Heart right ventricle (tissue), 16 donors: ENCODE measurements around the gene SETBP1. TPM values are rescaled to one million over a fixed set of nuclear protein-coding genes. Genes with fewer than 3 reads are reported as not detected.

Experiments
- ATAC-seq, 8 donors: fragments of 200-7000 bp; cut with Tn5 transposase; one replicate each; pipeline ENCODE4 v1.9.1; 2020; ENCODE audit warnings: mild to moderate bottlenecking in 8 of 8, moderate library complexity in 8 of 8, moderate number of reproducible peaks in 1 of 8
- DNase-seq, 2 donors: peaks; one replicate each; pipeline ENCODE4 v3.0.0-alpha.2; 2020
- H3K27ac ChIP-seq, 10 donors: fragments of 200-600 bp; sonication (generic) in 2 of 10; one replicate each; pipeline versions ENCODE4 v1.5.0 to v1.8.0; 2020 to 2022; ENCODE audit warnings: mild to moderate bottlenecking in 3 of 10
- H3K27me3 ChIP-seq, 7 donors: fragments of 200-600 bp; one replicate each; pipeline ENCODE4 v1.8.0; 2021 to 2022; ENCODE audit warnings: mild to moderate bottlenecking in 2 of 7
- H3K36me3 ChIP-seq, 9 donors: fragments of 200-600 bp; sonication (generic) in 1 of 9; one replicate each; pipeline versions ENCODE4 v1.5.0 to v1.8.0; 2020 to 2022; ENCODE audit warnings: mild to moderate bottlenecking in 2 of 9
- H3K4me1 ChIP-seq, 9 donors: fragments of 200-600 bp; sonication (generic) in 1 of 9; one replicate each; pipeline versions ENCODE4 v1.5.0 to v1.8.0; 2020 to 2022; ENCODE audit warnings: mild to moderate bottlenecking in 4 of 9
- H3K4me3 ChIP-seq, 10 donors: fragments of 200-600 bp; sonication (generic) in 2 of 10; one replicate each; pipeline versions ENCODE4 v1.5.0 to v1.8.0; 2020 to 2022; ENCODE audit warnings: mild to moderate bottlenecking in 7 of 10, moderate library complexity in 2 of 10
- H3K9me3 ChIP-seq, 11 donors: fragments of 200-600 bp in 10 of 11; sonication (generic) in 2 of 11; one replicate each; pipeline versions ENCODE4 v1.5.0 to v1.8.0; 2013 to 2022; ENCODE audit warnings: mild to moderate bottlenecking in 2 of 11, control low read depth in 1 of 11, moderate library complexity in 1 of 11
- whole genome bisulfite sequencing, 2 donors: extraction: QIAGEN DNeasy Blood & Tissue Kit; methylation state at CpG; one replicate each; pipeline ENCODE4 v1.1.7; 2013; ENCODE audit warnings: inconsistent platforms in 1 of 2; 5-methylcytosine and 5-hydroxymethylcytosine counted together
- intact Hi-C, 10 donors: fragments of 100-400 bp; cut with DNase I; formaldehyde crosslinking; loops; one replicate each; pipeline versions ENCODE4 v1.11.1 to v1.14.2; 2022
- polyA plus RNA-seq, 2 donors: library from polyadenylated mRNA; stranded (reverse); fragments of 200-250 nt; gene quantifications; one replicate each; pipeline ENCODE4 v1.2.3, GENCODE V29; 2013
- total RNA-seq, 10 donors: library from RNA; stranded (reverse); fragmentation: NEBNext Ultra II Directional in 3 of 10; extraction: Animal tissue kit (Norgen Biotek cat#: 25700) in 3 of 10; gene quantifications; one replicate each; pipeline versions ENCODE4 v1.2.1 to v1.2.4, GENCODE V29; 2021 to 2023
- TF ChIP-seq, protein P1 (sequence below), 9 donors: fragments of 200-600 bp; sonication (generic) in 2 of 9; IDR thresholded peaks; one replicate each; pipeline versions ENCODE4 v1.5.0 to v1.8.0; 2021 to 2022; ENCODE audit warnings: antibody characterized with exemption in 9 of 9, mild to moderate bottlenecking in 5 of 9, moderate library complexity in 1 of 9
- donor health status: Arrhythmogenic right ventricular cardiomyopathy.
- donor health status: ischemic (EF 13 %, LVEDD 7.1; RV severe dilation, severe dysfunction).
- donor health status: healthy with polysubstance abuse.
- donor health status: DM: no; HTN: yes; CAD: no.
- donor health status: DM: no; HTN: no; CAD: no.
- donor health status: ischemic (EF 25% LVEDD 6.9; RV normal size, moderate dysfunction).
- donor health status: ischemic (EF 25% LVEDD 5.7; RV mildly dilated, moderate dysfunction).
- donor health status: healthy.
- donor health status: DM: yes; HTN: yes; CAD: no.
- donor health status: Ischemic cardiomyopathy.
- donor health status: ischemic (EF 35%, LVEDD 5.7; RV mildly dilated, moderate dysfunction).
- donor health status: nonischemic (EF 11% LVEDD 7.7; RV severe dilation, severe dysfunction).
- donor health status: DM: yes; HTN: yes; CAD: no.
- donor health status: PGD.
- donor health status: ischemic (EF 29% LVEDD 5.4; RV normal size, mild dysfunction).
- donor health status: nonischemic (EF 23%, LVEDD 6.1; RV moderate dilation, normal function).

The SETBP1 gene
- total and polyA plus RNA-seq, 12 donors: 0.71 to 12.2 (median 6.1) TPM

DNA sequence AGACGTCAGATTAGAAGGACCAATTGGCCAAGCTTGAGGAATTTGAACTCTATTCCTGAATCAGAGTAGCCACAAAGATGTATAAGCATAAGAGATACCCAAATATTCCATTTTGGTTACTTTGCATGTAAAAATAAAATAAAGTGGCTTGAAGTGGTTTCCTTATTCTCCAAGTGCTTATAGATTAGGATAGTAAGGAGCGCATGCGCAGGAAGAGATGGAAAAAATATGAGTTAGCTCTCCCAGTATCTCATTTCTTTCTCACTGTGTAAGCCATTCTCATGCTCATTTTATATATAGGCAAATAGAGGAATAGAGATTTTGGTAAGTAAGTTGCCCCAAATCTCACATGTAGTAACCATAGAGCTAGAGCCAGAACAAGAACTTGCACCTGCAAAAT lies 241.3 kb downstream of the SETBP1 start:
- H3K36me3 ChIP-seq: no peaks in the 10 kb centered on the region
- peaks cover 5 to 33% (median 16%) of the 10 kb centered on the region in 9 donors for H3K4me1 ChIP-seq
- intact Hi-C loops: loop anchor here in 1 of 10 donors (10.0 kb wide), 1 partner anchor 63 kb away; no protein-coding TSS in a partner anchor
- no peaks in the 10 kb centered on the region for H3K9me3 ChIP-seq
- TF ChIP-seq, protein P1, sequence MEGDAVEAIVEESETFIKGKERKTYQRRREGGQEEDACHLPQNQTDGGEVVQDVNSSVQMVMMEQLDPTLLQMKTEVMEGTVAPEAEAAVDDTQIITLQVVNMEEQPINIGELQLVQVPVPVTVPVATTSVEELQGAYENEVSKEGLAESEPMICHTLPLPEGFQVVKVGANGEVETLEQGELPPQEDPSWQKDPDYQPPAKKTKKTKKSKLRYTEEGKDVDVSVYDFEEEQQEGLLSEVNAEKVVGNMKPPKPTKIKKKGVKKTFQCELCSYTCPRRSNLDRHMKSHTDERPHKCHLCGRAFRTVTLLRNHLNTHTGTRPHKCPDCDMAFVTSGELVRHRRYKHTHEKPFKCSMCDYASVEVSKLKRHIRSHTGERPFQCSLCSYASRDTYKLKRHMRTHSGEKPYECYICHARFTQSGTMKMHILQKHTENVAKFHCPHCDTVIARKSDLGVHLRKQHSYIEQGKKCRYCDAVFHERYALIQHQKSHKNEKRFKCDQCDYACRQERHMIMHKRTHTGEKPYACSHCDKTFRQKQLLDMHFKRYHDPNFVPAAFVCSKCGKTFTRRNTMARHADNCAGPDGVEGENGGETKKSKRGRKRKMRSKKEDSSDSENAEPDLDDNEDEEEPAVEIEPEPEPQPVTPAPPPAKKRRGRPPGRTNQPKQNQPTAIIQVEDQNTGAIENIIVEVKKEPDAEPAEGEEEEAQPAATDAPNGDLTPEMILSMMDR (IDR thresholded peaks at IDR 0.05): no peak
- no peak for DNase-seq
- no peaks in the 10 kb centered on the region for H3K27me3 ChIP-seq
- WGBS, 2 donors: 96 to 98% methylated on average over 3 of the region's 3 CpGs
- ATAC-seq: no peak
- H3K27ac ChIP-seq: no peak overlapping the region
- H3K4me3 ChIP-seq: no peak overlapping the region

DNA sequence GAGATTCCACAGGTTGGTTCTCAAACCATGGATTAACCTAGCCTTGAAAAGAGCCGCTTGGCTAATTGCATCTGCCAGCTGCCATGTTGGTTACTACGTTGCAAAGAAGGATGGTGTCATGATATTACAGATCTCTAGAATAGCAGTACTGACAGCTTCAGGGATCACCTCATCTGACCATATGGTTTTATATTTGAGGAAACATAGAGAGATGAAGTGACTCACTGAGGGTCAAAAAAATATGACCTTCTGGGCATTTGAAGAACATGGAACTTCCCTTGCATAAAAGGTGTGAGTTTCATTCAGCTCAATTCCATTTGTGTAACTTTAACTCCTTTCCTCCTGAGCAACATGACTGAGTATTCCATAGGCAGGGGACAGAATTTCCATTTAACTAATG lies 242.3 kb downstream of the SETBP1 start:
- H3K27me3 ChIP-seq: no peaks in the 10 kb centered on the region
- H3K36me3 ChIP-seq: no peaks in the 10 kb centered on the region
- ATAC-seq (no peak), DNase-seq (no peak)
- H3K9me3 ChIP-seq: peaks cover 0 to 1% (median 0%) of the 10 kb centered on the region in 11 donors
- peaks cover 0 to 24% (median 7%) of the 10 kb centered on the region in 9 donors for H3K4me1 ChIP-seq
- 88 to 93% methylated on average over 2 of the region's 2 CpGs for WGBS, 2 donors
- no peak overlapping the region for H3K27ac ChIP-seq
- intact Hi-C loops: loop anchor here in 1 of 10 donors (10.0 kb wide), 1 partner anchor 62 kb away; no protein-coding TSS in a partner anchor
- TF ChIP-seq, protein P1 (IDR thresholded peaks at IDR 0.05): no peak
- no peak overlapping the region for H3K4me3 ChIP-seq

DNA sequence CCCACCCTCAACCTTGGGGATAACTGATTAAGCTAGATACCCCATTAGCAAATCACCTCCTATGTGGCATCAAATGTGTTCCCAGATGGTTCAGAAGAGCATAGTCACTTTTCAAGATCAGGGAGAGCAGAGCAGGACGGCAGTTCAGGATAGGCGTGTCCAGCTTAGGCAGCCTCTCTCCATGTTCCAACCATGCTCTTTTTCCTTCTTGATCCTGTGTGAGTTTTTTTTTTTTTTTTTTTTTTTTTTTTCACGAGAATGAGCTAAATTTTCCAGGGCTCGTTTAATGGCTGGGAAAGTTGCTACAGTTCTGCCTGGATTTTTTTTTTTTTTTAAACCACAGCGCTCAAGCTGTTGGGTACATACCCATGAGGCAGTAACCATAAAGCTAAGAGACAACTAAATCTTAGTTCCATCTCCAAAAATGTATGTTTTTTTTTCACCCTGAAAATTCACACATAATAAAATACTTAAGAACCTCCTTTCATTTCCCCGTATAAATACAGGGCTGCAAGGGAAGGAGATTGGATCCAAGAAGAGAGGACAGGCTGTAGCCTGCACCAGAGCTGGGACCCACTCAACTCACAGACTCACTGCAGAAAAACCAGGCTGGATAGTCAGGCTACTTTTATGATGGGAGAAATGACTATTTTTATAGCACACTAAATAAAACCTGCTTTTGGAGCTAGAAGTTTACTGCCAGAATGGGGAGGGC lies 244.3 kb downstream of the SETBP1 start:
- H3K9me3 ChIP-seq: peaks cover 0 to 11% (median 0%) of the 10 kb centered on the region in 11 donors
- peaks cover 0 to 19% (median 0%) of the 10 kb centered on the region in 9 donors for H3K4me1 ChIP-seq
- no peaks in the 10 kb centered on the region for H3K27me3 ChIP-seq
- WGBS, 2 donors: 64 to 82% methylated on average over 6 of the region's 6 CpGs
- ATAC-seq (peak in 6 of 8 donors; percentile 67 to 88 (median 72)), DNase-seq (no peak)
- intact Hi-C loops: loop anchor here in 1 of 10 donors (10.0 kb wide), 1 partner anchor 60 kb away; no protein-coding TSS in a partner anchor
- peak overlapping the region in 2 of 10 donors; percentile 4 to 44 for H3K27ac ChIP-seq
- H3K36me3 ChIP-seq: no peaks in the 10 kb centered on the region
- H3K4me3 ChIP-seq: no peak overlapping the region
- TF ChIP-seq, protein P1 (IDR thresholded peaks at IDR 0.05): no peak

DNA sequence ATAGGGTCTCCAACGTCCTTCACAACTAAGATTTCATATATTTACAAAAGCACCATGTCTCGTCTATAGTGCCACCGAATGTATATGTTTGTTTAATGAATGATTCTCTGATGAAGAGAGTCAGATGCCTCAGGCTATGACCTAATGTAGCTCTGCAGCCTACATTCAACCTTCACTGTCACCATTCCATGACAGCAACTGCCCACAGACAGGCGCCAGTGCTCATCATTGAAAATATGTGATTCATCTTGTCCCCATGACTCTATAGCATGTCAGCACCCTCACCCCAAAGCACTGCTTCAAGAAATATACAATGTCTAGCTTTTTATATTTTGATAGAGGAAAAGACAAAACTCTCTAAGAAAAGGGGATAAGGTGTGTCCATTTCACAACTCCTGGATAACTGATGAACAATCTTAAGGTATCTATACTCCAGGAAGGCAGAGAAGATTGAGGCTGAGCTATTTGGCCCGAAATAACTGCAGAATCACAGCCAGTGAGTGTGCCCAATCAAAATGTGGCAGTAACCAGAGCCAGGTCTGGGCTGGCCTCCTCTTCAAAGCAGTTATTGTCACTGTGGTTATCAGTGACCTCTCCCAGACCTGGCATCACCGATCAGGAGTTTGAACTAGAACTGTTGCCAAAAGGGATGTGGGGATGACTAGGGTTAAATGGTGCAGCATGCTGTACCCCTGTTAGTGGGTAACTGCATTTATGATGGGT lies 246.6 kb downstream of the SETBP1 start:
- WGBS, 2 donors: 86 to 91% methylated on average over 6 of the region's 6 CpGs
- ATAC-seq: no peak
- intact Hi-C loops: loop anchor here in 1 of 10 donors (10.0 kb wide), 1 partner anchor 58 kb away; no protein-coding TSS in a partner anchor

More for the DNA sequence above, 246.6 kb downstream of the SETBP1 start:
- TF ChIP-seq, protein P1 (IDR thresholded peaks at IDR 0.05): no peak
- Histone ChIP-seq H3K4me1 (peaks cover 0 to 14% (median 0%) of the 10 kb centered on the region in 9 donors), H3K27me3 (no peaks in the 10 kb centered on the region), H3K36me3 (no peaks in the 10 kb centered on the region), H3K4me3 (no peak overlapping the region), H3K9me3 (peaks cover 0 to 24% (median 7%) of the 10 kb centered on the region in 11 donors), H3K27ac (no peak overlapping the region)
- no peak for DNase-seq
